Calu3 (cell line): ENCODE results near the gene GXYLT1. TPM values are rescaled to one million over a fixed set of nuclear protein-coding genes. Genes with fewer than 3 reads are reported as not detected.
"Not testable (repeated sequence)": the region's sequence is repeated elsewhere in the genome, so short reads cannot be mapped to it uniquely, and the experiment has no call there.

Source experiments
- BruUV-seq: library from RNA; stranded (reverse); fragments of 400-500 nt; replicated peaks from 2 replicates; lab custom pipeline; 2021; lab: Mats Ljungman, UMichigan
- CTCF ChIA-PET: fragments of 300-600 bp; sonication (Branson Sonifier 250); formaldehyde crosslinking; loops from one replicate; lab custom pipeline; 2022; ENCODE audit warnings: antibody characterized with exemption; lab: Charles Lee
- DNase-seq: peaks from one replicate; pipeline ENCODE4 v3.0.0; 2022
- H3K27ac Mint-ChIP-seq: one replicate; pipeline ENCODE4 v1.8.0; 2022; ENCODE audit warnings: mixed read lengths; ENCODE audit not compliant: unreplicated experiment
- H3K27me3 Mint-ChIP-seq: one replicate; pipeline ENCODE4 v1.8.0; 2022; ENCODE audit warnings: mixed read lengths; ENCODE audit not compliant: unreplicated experiment
- H3K36me3 Mint-ChIP-seq: one replicate; pipeline ENCODE4 v1.8.0; 2022; ENCODE audit warnings: mild to moderate bottlenecking, moderate library complexity, mixed read lengths; ENCODE audit not compliant: insufficient read depth, unreplicated experiment
- H3K4me1 Mint-ChIP-seq: one replicate; pipeline ENCODE4 v1.8.0; 2022; ENCODE audit warnings: mild to moderate bottlenecking, low read depth, mixed read lengths; ENCODE audit not compliant: unreplicated experiment
- H3K4me3 Mint-ChIP-seq: one replicate; pipeline ENCODE4 v1.8.0; 2022; ENCODE audit warnings: mild to moderate bottlenecking, low read depth, moderate library complexity, mixed read lengths; ENCODE audit not compliant: unreplicated experiment
- H3K9me3 Mint-ChIP-seq: one replicate; pipeline ENCODE4 v1.8.0; 2022; ENCODE audit warnings: low read depth, mixed read lengths; ENCODE audit not compliant: unreplicated experiment
- intact Hi-C: fragments of 100-400 bp; cut with micrococcal nuclease; formaldehyde crosslinking; loops from one replicate; pipeline ENCODE4 v1.10.0; 2022; ENCODE audit not compliant: unreplicated experiment
- total RNA-seq: library from RNA; stranded (reverse); gene quantifications from 2 replicates; pipeline ENCODE4 v1.2.3, GENCODE V29; 2022
- TF ChIP-seq, protein P1 (sequence below): fragments of 200-600 bp; IDR thresholded peaks from one replicate; pipeline ENCODE4 v1.8.0; 2022; ENCODE audit warnings: antibody characterized with exemption; ENCODE audit not compliant: unreplicated experiment

The GXYLT1 gene
- total RNA-seq, 1 experiment from 2014 or later, result 9.7 TPM

DNA sequence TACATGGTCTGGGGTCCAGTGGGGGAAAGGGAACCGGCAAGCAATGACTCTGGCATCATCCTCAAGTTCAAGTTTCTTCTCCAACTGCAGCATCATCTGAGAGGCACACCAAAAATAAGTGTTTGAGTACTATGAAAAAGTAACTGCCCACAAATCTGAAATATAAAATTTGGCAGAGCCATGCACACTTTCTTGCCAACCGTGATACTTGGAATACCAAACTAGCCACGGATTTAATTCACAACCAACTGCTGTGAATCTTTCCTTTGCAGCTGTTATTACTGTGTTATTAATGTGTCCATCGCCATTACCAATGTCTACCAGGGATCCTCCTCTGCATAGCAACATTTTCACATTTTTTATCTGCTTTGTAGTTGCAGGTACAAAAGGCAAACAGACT, 74.6 kb downstream of the GXYLT1 start:
- no peaks in the 10 kb centered on the region for H3K27me3 Mint-ChIP-seq
- no TSS peak for BruUV-seq
- no peak overlapping the region for H3K27ac Mint-ChIP-seq
- TF ChIP-seq, protein P1, sequence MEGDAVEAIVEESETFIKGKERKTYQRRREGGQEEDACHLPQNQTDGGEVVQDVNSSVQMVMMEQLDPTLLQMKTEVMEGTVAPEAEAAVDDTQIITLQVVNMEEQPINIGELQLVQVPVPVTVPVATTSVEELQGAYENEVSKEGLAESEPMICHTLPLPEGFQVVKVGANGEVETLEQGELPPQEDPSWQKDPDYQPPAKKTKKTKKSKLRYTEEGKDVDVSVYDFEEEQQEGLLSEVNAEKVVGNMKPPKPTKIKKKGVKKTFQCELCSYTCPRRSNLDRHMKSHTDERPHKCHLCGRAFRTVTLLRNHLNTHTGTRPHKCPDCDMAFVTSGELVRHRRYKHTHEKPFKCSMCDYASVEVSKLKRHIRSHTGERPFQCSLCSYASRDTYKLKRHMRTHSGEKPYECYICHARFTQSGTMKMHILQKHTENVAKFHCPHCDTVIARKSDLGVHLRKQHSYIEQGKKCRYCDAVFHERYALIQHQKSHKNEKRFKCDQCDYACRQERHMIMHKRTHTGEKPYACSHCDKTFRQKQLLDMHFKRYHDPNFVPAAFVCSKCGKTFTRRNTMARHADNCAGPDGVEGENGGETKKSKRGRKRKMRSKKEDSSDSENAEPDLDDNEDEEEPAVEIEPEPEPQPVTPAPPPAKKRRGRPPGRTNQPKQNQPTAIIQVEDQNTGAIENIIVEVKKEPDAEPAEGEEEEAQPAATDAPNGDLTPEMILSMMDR, result no peak
- intact Hi-C loops, result no loop called here
- no peak for DNase-seq
- no peak overlapping the region for H3K4me3 Mint-ChIP-seq
- CTCF ChIA-PET, result no interaction called here
- no peaks in the 10 kb centered on the region for H3K9me3 Mint-ChIP-seq
- no peaks in the 10 kb centered on the region for H3K36me3 Mint-ChIP-seq
- H3K4me1 Mint-ChIP-seq, result no peaks in the 10 kb centered on the region

DNA sequence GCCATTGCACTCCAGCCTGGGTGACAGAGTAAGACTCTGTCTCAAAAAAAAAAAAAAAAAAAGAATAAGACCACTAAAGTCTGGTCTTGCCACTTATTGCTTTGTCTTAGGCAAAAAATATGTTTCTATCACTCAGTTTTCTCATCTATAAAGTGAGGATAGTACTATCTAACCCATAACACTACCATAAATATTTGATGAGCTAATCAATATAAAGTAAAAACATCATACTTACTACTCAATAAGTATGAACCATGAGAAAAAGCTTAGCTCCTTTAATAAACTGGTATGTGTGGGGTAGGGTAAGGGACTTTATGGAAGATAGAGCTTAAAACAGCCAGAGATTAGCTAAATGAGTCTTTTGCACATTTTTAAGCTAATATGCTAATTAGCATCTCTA, 85.5 kb downstream of the GXYLT1 start:
- TF ChIP-seq, protein P1, result no peak
- CTCF ChIA-PET, result interaction anchor here (0.5 kb wide), 1 partner anchor 43 kb away, joined by 4 read pairs; no protein-coding TSS in a partner anchor
- no peaks in the 10 kb centered on the region for H3K27me3 Mint-ChIP-seq
- no peaks in the 10 kb centered on the region for H3K36me3 Mint-ChIP-seq
- intact Hi-C loops, result no loop called here
- no peak overlapping the region for H3K27ac Mint-ChIP-seq
- H3K9me3 Mint-ChIP-seq, result peaks cover 5% of the 10 kb centered on the region
- no TSS peak for BruUV-seq
- no peak overlapping the region for H3K4me3 Mint-ChIP-seq
- H3K4me1 Mint-ChIP-seq, result no peaks in the 10 kb centered on the region
- DNase-seq, result no peak

DNA sequence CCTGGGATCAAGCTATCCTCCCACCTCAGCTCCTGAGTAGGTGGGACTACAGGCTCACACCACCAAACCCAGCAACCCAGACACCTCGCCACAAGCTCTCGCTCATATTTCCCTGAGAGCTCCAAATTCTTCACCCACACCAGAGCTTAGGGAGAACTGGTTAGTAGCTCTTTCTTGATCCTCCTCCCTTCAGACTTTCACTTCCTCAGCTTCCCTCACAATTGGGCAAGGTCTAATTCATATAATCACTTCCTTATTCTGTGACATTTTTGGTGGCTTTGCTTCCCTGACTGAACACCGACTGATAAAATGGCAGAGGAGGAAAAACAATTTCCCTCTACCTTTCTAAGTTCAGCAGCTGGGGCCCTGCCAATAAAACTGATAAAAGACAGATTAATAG, 88.5 kb downstream of the GXYLT1 start:
- no peak for DNase-seq
- TF ChIP-seq, protein P1, result no peak
- intact Hi-C loops, result no loop called here
- Mint-ChIP-seq H3K9me3 (no peaks in the 10 kb centered on the region), H3K4me1 (no peaks in the 10 kb centered on the region), H3K36me3 (no peaks in the 10 kb centered on the region), H3K4me3 (no peak overlapping the region), H3K27me3 (no peaks in the 10 kb centered on the region), H3K27ac (no peak overlapping the region)
- no TSS peak for BruUV-seq
- CTCF ChIA-PET, result no interaction called here

DNA sequence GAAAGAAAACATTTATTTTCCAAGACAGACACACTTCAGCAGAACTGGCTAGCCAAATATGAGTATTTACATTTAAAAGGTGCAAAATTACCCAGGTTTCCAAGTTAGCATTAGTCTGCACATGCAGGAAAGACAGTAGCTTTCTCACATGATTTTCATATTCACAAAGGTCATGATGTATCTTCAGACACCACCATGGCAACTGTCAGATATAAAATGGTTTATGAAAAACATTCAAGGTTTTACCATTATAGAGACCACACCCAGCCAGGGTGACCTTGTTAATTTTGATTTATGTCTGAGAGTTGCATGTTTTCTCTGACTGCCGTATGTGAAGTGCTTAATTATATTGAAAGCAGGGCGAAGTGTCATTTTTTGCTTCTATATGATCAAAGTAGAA, 91.2 kb downstream of the GXYLT1 start:
- TF ChIP-seq, protein P1, result no peak
- Mint-ChIP-seq H3K9me3 (no peaks in the 10 kb centered on the region), H3K4me1 (no peaks in the 10 kb centered on the region), H3K27ac (no peak overlapping the region), H3K36me3 (no peaks in the 10 kb centered on the region), H3K27me3 (no peaks in the 10 kb centered on the region), H3K4me3 (no peak overlapping the region)
- intact Hi-C loops, result no loop called here
- no peak for DNase-seq
- CTCF ChIA-PET, result no interaction called here
- no TSS peak for BruUV-seq

DNA sequence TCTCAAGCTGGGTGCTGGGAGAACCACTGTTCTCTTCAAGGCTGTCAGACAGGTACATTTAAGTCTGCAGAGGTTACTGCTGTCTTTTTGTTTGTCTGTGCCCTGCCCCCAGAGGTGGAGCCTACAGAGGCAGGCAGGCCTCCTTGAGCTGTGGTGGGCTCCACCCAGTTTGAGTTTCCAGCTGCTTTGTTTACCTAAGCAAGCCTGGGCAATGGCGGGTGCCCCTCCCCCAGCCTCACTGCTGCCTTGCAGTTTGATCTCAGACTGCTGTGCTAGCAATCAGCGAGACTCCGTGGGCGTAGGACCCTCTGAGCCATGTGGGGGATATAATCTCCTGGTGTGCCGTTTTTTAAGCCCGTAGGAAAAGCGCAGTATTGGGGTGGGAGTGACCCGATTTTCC, 95.7 kb downstream of the GXYLT1 start:
- H3K27me3 Mint-ChIP-seq, CTCF ChIA-PET, DNase-seq, H3K9me3 Mint-ChIP-seq, BruUV-seq, H3K4me3 Mint-ChIP-seq, intact Hi-C loops, H3K36me3 Mint-ChIP-seq, H3K27ac Mint-ChIP-seq, H3K4me1 Mint-ChIP-seq: not testable (repeated sequence)
